Keratinocyte (primary cell): ENCODE data around the gene AHSP. TPM values are rescaled to one million over a fixed set of nuclear protein-coding genes. Genes with fewer than 3 reads are reported as not detected.

Experiments used
- DNase-seq: peaks from one replicate; pipeline ENCODE4 v3.0.0-alpha.2; 2011; ENCODE audit warnings: low read depth, missing footprints, low spot score
- FAIRE-seq: peaks from 2 replicates; lab custom pipeline; 2011; peaks lifted over from hg19 to GRCh38; lab: Jason Lieb, UNC
- H2AFZ ChIP-seq: 2 replicates; pipeline ENCODE4 v1.6.0; 2012; ENCODE audit warnings: low read length, control low read depth, inconsistent platforms; ENCODE audit not compliant: control insufficient read depth
- H3K27ac ChIP-seq: 2 replicates; pipeline ENCODE4 v1.5.1; 2011; ENCODE audit warnings: low read length; ENCODE audit not compliant: control insufficient read depth, insufficient read depth
- H3K27me3 ChIP-seq: 3 replicates; pipeline ENCODE4 v1.6.0; 2011; ENCODE audit warnings: low read length; ENCODE audit not compliant: control insufficient read depth, insufficient read depth; ENCODE audit errors: extremely low read depth
- H3K36me3 ChIP-seq, 2 experiments: 2 replicates in 1 of 2; 3 replicates in 1 of 2; pipeline ENCODE4 v1.5.1; 2011; ENCODE audit warnings: low read length in 2 of 2, mild to moderate bottlenecking in 1 of 2; ENCODE audit not compliant: control insufficient read depth in 2 of 2, insufficient read depth in 2 of 2; ENCODE audit errors: extremely low read depth in 1 of 2
- H3K4me1 ChIP-seq: 3 replicates; pipeline ENCODE4 v1.5.1; 2011; ENCODE audit warnings: low read length; ENCODE audit not compliant: control insufficient read depth, insufficient read depth; ENCODE audit errors: extremely low read depth
- H3K4me2 ChIP-seq: 3 replicates; pipeline ENCODE4 v1.6.0; 2011; ENCODE audit warnings: low read depth, low read length; ENCODE audit not compliant: control insufficient read depth, insufficient read depth; ENCODE audit errors: extremely low read depth
- H3K4me3 ChIP-seq, 3 experiments: fragments of 200-600 bp in 1 of 3; sonication (generic) in 1 of 3; 2 replicates in 2 of 3; 3 replicates in 1 of 3; pipeline ENCODE4 v1.5.1; 2011 to 2016; ENCODE audit warnings: low read length in 3 of 3, mild to moderate bottlenecking in 3 of 3, control low read depth in 2 of 3, inconsistent platforms in 1 of 3, low read depth in 1 of 3, mixed read lengths in 1 of 3, mixed run types in 1 of 3, moderate library complexity in 1 of 3; ENCODE audit not compliant: control insufficient read depth in 2 of 3, insufficient read depth in 2 of 3; ENCODE audit errors: extremely low read depth in 1 of 3
- H3K79me2 ChIP-seq: 2 replicates; pipeline ENCODE4 v1.6.0; 2012; ENCODE audit warnings: low read length; ENCODE audit not compliant: control insufficient read depth, insufficient read depth
- H3K9ac ChIP-seq: 3 replicates; pipeline ENCODE4 v1.6.0; 2011; ENCODE audit warnings: low read length; ENCODE audit not compliant: control insufficient read depth, insufficient read depth; ENCODE audit errors: extremely low read depth
- H3K9me1 ChIP-seq: 3 replicates; pipeline ENCODE4 v1.6.0; 2011; ENCODE audit warnings: low read length; ENCODE audit not compliant: control insufficient read depth, insufficient read depth; ENCODE audit errors: extremely low read depth
- H3K9me3 ChIP-seq: 2 replicates; pipeline ENCODE4 v1.5.1; 2012; ENCODE audit warnings: low read depth, low read length; ENCODE audit not compliant: control insufficient read depth
- H4K20me1 ChIP-seq: 3 replicates; pipeline ENCODE4 v1.6.0; 2011; ENCODE audit warnings: low read length; ENCODE audit not compliant: control insufficient read depth, insufficient read depth; ENCODE audit errors: extremely low read depth
- EZH2 ChIP-seq: IDR thresholded peaks from one replicate; pipeline ENCODE4 v1.6.1; 2012; ENCODE audit warnings: inconsistent platforms, mild to moderate bottlenecking, low read length, moderate library complexity
- dilution Hi-C: fragments of 300-500 bp; cut with MboI; formaldehyde crosslinking; loops from one replicate; pipeline ENCODE4 v1.7.0; 2020; ENCODE audit warnings: low sequenced_read_pairs; ENCODE audit not compliant: extremely low pct_ligation_motif_present
- polyA plus RNA-seq, 5 experiments: library from polyadenylated mRNA; depleted of rRNA in 3 of 5; stranded (reverse) in 3 of 5; stranded (forward) in 1 of 5; unstranded in 1 of 5; fragments of >200 nt; gene quantifications; 1 replicate in 1 of 5; 2 replicates in 3 of 5; 3 replicates in 1 of 5; pipeline versions ENCODE4 v1.2.1 to v1.2.3, GENCODE V29; 2011 to 2012; ENCODE audit warnings: missing spikeins in 2 of 5, low read depth in 1 of 5, low replicate concordance in 1 of 5
- TF ChIP-seq, protein P1 (sequence below), 3 experiments: IDR thresholded peaks in 1 of 3; conservative IDR thresholded peaks in 1 of 3; optimal IDR thresholded peaks in 1 of 3; 2 replicates in 2 of 3; 3 replicates in 1 of 3; pipeline versions ENCODE3 to v1.5.1; 2011; ENCODE audit warnings: low read length in 3 of 3, mild to moderate bottlenecking in 3 of 3, moderate library complexity in 2 of 3, control low read depth in 1 of 3, inconsistent platforms in 1 of 3; ENCODE audit not compliant: insufficient read depth in 2 of 3; ENCODE audit errors: extremely low read depth in 1 of 3

The AHSP gene
- polyA plus RNA-seq, 1 donor (not counting 4 experiments of a cell fraction or from before 2014, with no cell fraction given) = not detected

DNA sequence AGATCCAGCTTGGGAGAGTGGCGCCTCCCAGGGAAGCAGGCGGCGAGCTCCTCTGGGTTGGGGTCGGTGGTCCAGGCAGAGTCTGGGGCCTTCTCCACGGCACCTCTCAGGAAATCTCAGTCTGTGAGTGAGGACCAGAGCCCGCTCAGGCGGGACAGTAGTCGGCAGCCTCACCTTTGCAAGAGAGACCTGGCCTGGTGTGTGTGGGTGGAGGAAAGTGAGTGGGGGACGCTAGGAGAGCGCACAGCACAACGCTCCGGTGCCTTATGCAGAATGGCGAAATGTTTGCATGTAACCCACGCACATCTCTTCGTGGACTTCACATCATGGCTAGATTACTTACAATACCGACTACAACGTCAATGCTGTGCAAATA lies 2.2 kb downstream of the AHSP start:
- Histone ChIP-seq H4K20me1 (no peaks in the 10 kb centered on the region), H3K27me3 (peaks cover 27% of the 10 kb centered on the region), H3K4me1 (no peaks in the 10 kb centered on the region), H2AFZ (no peak overlapping the region), H3K27ac (no peak overlapping the region), H3K36me3 (no peaks in the 10 kb centered on the region), H3K9me1 (no peaks in the 10 kb centered on the region), H3K9me3 (no peaks in the 10 kb centered on the region), H3K4me3 (no peak overlapping the region), H3K4me2 (no peak overlapping the region), H3K79me2 (no peaks in the 10 kb centered on the region), H3K9ac (no peak overlapping the region)
- no peak for DNase-seq
- TF ChIP-seq EZH2 = peak; percentile 65
- TF ChIP-seq, protein P1, sequence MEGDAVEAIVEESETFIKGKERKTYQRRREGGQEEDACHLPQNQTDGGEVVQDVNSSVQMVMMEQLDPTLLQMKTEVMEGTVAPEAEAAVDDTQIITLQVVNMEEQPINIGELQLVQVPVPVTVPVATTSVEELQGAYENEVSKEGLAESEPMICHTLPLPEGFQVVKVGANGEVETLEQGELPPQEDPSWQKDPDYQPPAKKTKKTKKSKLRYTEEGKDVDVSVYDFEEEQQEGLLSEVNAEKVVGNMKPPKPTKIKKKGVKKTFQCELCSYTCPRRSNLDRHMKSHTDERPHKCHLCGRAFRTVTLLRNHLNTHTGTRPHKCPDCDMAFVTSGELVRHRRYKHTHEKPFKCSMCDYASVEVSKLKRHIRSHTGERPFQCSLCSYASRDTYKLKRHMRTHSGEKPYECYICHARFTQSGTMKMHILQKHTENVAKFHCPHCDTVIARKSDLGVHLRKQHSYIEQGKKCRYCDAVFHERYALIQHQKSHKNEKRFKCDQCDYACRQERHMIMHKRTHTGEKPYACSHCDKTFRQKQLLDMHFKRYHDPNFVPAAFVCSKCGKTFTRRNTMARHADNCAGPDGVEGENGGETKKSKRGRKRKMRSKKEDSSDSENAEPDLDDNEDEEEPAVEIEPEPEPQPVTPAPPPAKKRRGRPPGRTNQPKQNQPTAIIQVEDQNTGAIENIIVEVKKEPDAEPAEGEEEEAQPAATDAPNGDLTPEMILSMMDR (optimal IDR thresholded peaks at IDR 0.05 in 1 of 3, IDR thresholded peaks at IDR 0.05 in 1 of 3, conservative IDR thresholded peaks at IDR 0.05 in 1 of 3; ENCODE audit: extremely low read depth in 1 of 3, insufficient read depth in 2 of 3, low read length in 3 of 3) = no peak
- dilution Hi-C loops = no loop called here
- no peak for FAIRE-seq

DNA sequence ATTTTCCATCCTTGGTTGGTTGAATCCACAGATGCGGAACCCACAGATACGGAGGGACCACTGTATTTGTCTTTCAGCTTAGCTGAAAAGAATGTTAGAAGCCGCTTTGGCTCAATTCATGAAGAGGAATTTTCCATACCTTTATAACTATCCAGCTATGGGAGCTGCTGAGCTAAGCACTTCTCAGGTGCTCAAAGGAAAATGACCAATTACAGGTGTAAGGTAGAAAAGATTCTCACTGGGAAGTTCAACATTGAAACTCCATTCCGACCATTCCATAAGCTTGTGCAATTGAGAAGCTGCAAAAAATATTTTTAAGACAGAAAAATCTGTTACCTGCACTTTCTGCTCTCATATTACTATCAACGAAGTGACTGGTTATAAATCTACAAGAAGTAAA lies 2.7 kb downstream of the AHSP start:
- H3K9me3 ChIP-seq = no peaks in the 10 kb centered on the region
- no peaks in the 10 kb centered on the region for H3K79me2 ChIP-seq
- peaks cover 27% of the 10 kb centered on the region for H3K27me3 ChIP-seq
- no peaks in the 10 kb centered on the region for H3K9me1 ChIP-seq
- no peak overlapping the region for H3K9ac ChIP-seq
- no peaks in the 10 kb centered on the region for H3K36me3 ChIP-seq
- H2AFZ ChIP-seq = no peak overlapping the region
- dilution Hi-C loops = no loop called here
- H3K4me2 ChIP-seq = no peak overlapping the region
- no peak overlapping the region for H3K27ac ChIP-seq
- H3K4me1 ChIP-seq = no peaks in the 10 kb centered on the region
- no peak for FAIRE-seq
- no peak for TF ChIP-seq EZH2
- TF ChIP-seq, protein P1 (optimal IDR thresholded peaks at IDR 0.05 in 1 of 3, IDR thresholded peaks at IDR 0.05 in 1 of 3, conservative IDR thresholded peaks at IDR 0.05 in 1 of 3; ENCODE audit: extremely low read depth in 1 of 3, insufficient read depth in 2 of 3, low read length in 3 of 3) = no peak
- no peak overlapping the region for H3K4me3 ChIP-seq
- DNase-seq = no peak
- H4K20me1 ChIP-seq = no peaks in the 10 kb centered on the region
